Adrenal gland (tissue), 12 donors: ENCODE results near the gene DAB2. TPM values are rescaled to one million over a fixed set of nuclear protein-coding genes. Genes with fewer than 3 reads are reported as not detected.

Experiments
- DNase-seq, 7 donors: peaks; one replicate each; pipeline ENCODE4 v3.0.0-alpha.2; 2019 to 2020
- H3K27ac ChIP-seq, 5 donors: fragments of 200-600 bp; sonication (generic) in 4 of 5; 1 replicate in 3 of 5; 2 replicates in 2 of 5; pipeline versions ENCODE4 v1.5.1 to v1.8.0; 2016 to 2020; ENCODE audit warnings: mild to moderate bottlenecking in 1 of 5
- H3K27me3 ChIP-seq: fragments of 200-600 bp; 2 replicates; pipeline ENCODE4 v1.8.0; 2021
- H3K36me3 ChIP-seq, 2 donors: fragments of 200-600 bp; replicated peaks in 1 of 2; 1 replicate in 1 of 2; 2 replicates in 1 of 2; pipeline versions ENCODE4 v1.5.1 to v1.8.0; 2018 to 2022
- H3K4me1 ChIP-seq, 2 donors: fragments of 200-600 bp; replicated peaks in 1 of 2; 1 replicate in 1 of 2; 2 replicates in 1 of 2; pipeline versions ENCODE4 v1.5.1 to v1.8.0; 2018 to 2021
- H3K4me3 ChIP-seq, 4 donors: fragments of 200-600 bp; sonication (generic) in 3 of 4; one replicate each; pipeline ENCODE4 v1.5.1; 2016 to 2018
- H3K9me3 ChIP-seq, 3 donors: fragments of 200-600 bp; sonication (generic) in 1 of 3; replicated peaks in 1 of 3; 1 replicate in 2 of 3; 2 replicates in 1 of 3; pipeline versions ENCODE4 v1.5.1 to v1.8.0; 2016 to 2021
- POLR2A ChIP-seq, 2 donors: fragments of 450-650 bp; IDR thresholded peaks; one replicate each; pipeline ENCODE4 v1.6.1; 2017; ENCODE audit warnings: antibody characterized with exemption in 2 of 2, mild to moderate bottlenecking in 2 of 2, moderate library complexity in 1 of 2
- WGBS, 4 donors: extraction: QIAGEN DNeasy Blood & Tissue Kit in 2 of 4; methylation state at CpG; one replicate each; pipeline versions ENCODE4 v1.1.5 to v1.1.7; 2013 to 2017; 5-methylcytosine and 5-hydroxymethylcytosine counted together
- intact Hi-C, 2 donors: fragments of 100-400 bp; cut with DNase I; formaldehyde crosslinking; loops; one replicate each; pipeline versions ENCODE4 v1.14.1 to v1.15.0; 2022 to 2023
- polyA plus RNA-seq, 3 donors: library from polyadenylated mRNA; stranded (reverse); fragments of 200-250 nt in 2 of 3; fragments of 350-450 nt in 1 of 3; fragmentation: Illumina TruSeq in 1 of 3; extraction: RNeasy Lipid Tissue Mini Kit (QIAGEN cat#74804) in 1 of 3; gene quantifications; one replicate each; pipeline ENCODE4 v1.2.3, GENCODE V29; 2013 to 2014
- total RNA-seq, 9 donors: library from RNA; depleted of rRNA in 4 of 9; stranded (reverse); fragments of >200 nt in 4 of 9; fragments of 120-200 nt in 1 of 9; fragmentation: NEBNext Ultra II Directional in 1 of 9; extraction: Animal tissue kit (Norgen Biotek cat#: 25700) in 1 of 9; gene quantifications; one replicate each; pipeline versions ENCODE4 v1.1.0 to v1.2.4, GENCODE V29; 2013 to 2023
- TF ChIP-seq, protein P1 (sequence below), 6 experiments: fragments of 450-650 bp in 4 of 6; fragments of 200-600 bp in 2 of 6; sonication (generic) in 1 of 6; IDR thresholded peaks; 1 replicate in 5 of 6; 2 replicates in 1 of 6; pipeline versions ENCODE4 v1.5.1 to v1.8.0; 2016 to 2021; ENCODE audit warnings: antibody characterized with exemption in 6 of 6, mild to moderate bottlenecking in 2 of 6, moderate library complexity in 1 of 6
- donor health status: healthy with polysubstance abuse.
- donor health status: Bipolar disorder and iron deficiency.
- donor health status: DM: yes; HTN: yes; CAD: no.
- donor health status: DM: no; HTN: no; CAD: no.
- donor health status: DM: no; HTN: no; CAD: no.
- donor health status: DM: yes; HTN: yes; CAD: no.

The DAB2 gene
- total and polyA plus RNA-seq, 12 donors: 96.1 to 418 (median 190) TPM

GRCh38 chr5:39423331-39423751 lies 1.4 kb downstream of the DAB2 start:
- no peaks in the 10 kb centered on the region for H3K9me3 ChIP-seq
- peak in 5 of 7 donors; percentile 32 to 67 (median 46) for DNase-seq
- no peaks in the 10 kb centered on the region for H3K36me3 ChIP-seq
- no peak for TF ChIP-seq POLR2A (IDR thresholded peaks at IDR 0.05)
- TF ChIP-seq, protein P1, sequence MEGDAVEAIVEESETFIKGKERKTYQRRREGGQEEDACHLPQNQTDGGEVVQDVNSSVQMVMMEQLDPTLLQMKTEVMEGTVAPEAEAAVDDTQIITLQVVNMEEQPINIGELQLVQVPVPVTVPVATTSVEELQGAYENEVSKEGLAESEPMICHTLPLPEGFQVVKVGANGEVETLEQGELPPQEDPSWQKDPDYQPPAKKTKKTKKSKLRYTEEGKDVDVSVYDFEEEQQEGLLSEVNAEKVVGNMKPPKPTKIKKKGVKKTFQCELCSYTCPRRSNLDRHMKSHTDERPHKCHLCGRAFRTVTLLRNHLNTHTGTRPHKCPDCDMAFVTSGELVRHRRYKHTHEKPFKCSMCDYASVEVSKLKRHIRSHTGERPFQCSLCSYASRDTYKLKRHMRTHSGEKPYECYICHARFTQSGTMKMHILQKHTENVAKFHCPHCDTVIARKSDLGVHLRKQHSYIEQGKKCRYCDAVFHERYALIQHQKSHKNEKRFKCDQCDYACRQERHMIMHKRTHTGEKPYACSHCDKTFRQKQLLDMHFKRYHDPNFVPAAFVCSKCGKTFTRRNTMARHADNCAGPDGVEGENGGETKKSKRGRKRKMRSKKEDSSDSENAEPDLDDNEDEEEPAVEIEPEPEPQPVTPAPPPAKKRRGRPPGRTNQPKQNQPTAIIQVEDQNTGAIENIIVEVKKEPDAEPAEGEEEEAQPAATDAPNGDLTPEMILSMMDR (IDR thresholded peaks at IDR 0.05): no peak
- 18 to 34% (median 24%) methylated on average over 2 of the region's 2 CpGs for WGBS, 4 donors
- H3K27me3 ChIP-seq: no peaks in the 10 kb centered on the region
- intact Hi-C loops: loop anchor here in 1 of 2 donors (5.0 kb wide), 1 partner anchor 124 kb away; no protein-coding TSS in a partner anchor
- peak overlapping the region; percentile 18 to 76 (median 59) for H3K4me3 ChIP-seq
- H3K27ac ChIP-seq: peak overlapping the region; percentile 77 to 91 (median 86)
- H3K4me1 ChIP-seq: peaks cover 53 to 70% of the 10 kb centered on the region in 2 donors

DNA sequence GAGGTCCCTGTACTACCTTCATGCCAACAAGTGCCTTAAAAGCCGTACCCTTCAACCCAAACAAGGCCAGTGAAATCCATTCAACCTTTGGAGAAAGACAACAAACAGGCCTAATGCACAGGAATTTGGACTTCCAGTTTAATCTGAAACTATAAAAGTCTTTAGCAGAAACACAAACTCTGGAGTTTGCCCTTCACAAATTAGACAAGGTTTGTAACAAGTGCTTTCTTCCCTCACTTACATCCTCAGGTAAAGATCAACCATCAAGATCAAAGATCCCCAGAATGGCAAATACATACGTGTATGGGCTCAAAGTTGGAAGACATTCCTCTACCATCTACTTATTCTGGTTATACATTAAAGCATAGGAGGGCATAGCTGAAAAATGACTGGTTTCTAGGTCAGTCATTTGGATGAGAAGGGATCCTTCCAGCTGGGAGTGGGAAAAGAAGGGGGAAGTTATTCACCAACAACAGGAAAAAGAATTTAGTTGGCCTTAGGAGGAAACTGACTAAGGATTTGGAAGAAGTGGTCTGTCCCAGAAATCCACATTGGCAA lies 2.0 kb downstream of the DAB2 start:
- no peaks in the 10 kb centered on the region for H3K36me3 ChIP-seq
- H3K9me3 ChIP-seq: no peaks in the 10 kb centered on the region
- TF ChIP-seq POLR2A (IDR thresholded peaks at IDR 0.05): no peak
- TF ChIP-seq, protein P1 (IDR thresholded peaks at IDR 0.05): no peak
- H3K27me3 ChIP-seq: no peaks in the 10 kb centered on the region
- H3K4me3 ChIP-seq: peak overlapping the region in 2 of 4 donors; percentile 44 to 76
- no peak for DNase-seq
- intact Hi-C loops: loop anchor here in 1 of 2 donors (5.0 kb wide), 1 partner anchor 124 kb away; no protein-coding TSS in a partner anchor
- peak overlapping the region; percentile 40 to 91 (median 81) for H3K27ac ChIP-seq
- H3K4me1 ChIP-seq: peaks cover 57 to 73% of the 10 kb centered on the region in 2 donors
- 24 to 35% (median 28%) methylated on average over 2 of the region's 2 CpGs for WGBS, 4 donors

DNA sequence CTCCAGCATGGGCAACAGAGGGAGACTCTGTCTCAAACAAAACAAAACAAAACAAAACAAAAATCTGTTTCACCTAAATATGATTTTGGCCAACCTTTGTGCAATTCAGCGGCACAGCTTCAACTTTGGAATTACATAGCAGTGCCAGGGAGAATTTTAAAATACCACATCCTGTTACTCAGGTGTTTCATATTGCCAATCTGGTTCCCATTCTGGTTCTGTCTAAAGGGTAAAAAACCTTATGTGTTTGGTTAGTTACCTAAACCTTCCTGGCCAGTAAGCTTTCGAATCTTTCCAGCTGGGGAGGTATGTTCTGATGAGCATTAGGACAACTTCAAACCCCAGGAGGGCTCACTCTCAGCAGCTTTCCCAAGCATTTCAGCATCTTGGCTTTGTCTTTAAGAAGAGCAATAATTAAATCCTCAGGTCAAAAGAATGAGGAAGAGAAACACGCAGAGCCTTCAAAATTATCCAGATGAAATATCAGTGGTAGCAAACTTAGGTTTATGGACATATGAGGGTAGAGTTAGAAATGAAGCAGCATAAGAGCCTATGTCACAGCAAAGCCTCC lies 2.7 kb downstream of the DAB2 start:
- DNase-seq: no peak
- H3K4me1 ChIP-seq: peaks cover 58 to 73% of the 10 kb centered on the region in 2 donors
- 23 to 34% (median 33%) methylated on average over 3 of the region's 3 CpGs for WGBS, 4 donors
- H3K9me3 ChIP-seq: no peaks in the 10 kb centered on the region
- intact Hi-C loops: loop anchor here in 1 of 2 donors (5.0 kb wide), 1 partner anchor 125 kb away; no protein-coding TSS in a partner anchor
- H3K27ac ChIP-seq: peak overlapping the region; percentile 40 to 91 (median 81)
- H3K27me3 ChIP-seq: no peaks in the 10 kb centered on the region
- H3K36me3 ChIP-seq: peaks cover 0 to 4% of the 10 kb centered on the region in 2 donors
- H3K4me3 ChIP-seq: peak overlapping the region in 2 of 4 donors; percentile 44 to 76
- no peak for TF ChIP-seq POLR2A (IDR thresholded peaks at IDR 0.05)
- TF ChIP-seq, protein P1 (IDR thresholded peaks at IDR 0.05): no peak

- no peaks in the 10 kb centered on the region for H3K9me3 ChIP-seq
- H3K4me1 ChIP-seq: peaks cover 57 to 73% of the 10 kb centered on the region in 2 donors
- TF ChIP-seq, protein P1 (IDR thresholded peaks at IDR 0.05): no peak
- peak in 1 of 2 donors; percentile 30 for TF ChIP-seq POLR2A (IDR thresholded peaks at IDR 0.05)
- peak overlapping the region in 1 of 4 donors; percentile 76 for H3K4me3 ChIP-seq
- intact Hi-C loops: loop anchor here in 1 of 2 donors (5.0 kb wide), 1 partner anchor 127 kb away; no protein-coding TSS in a partner anchor
- WGBS, 4 donors: 15 to 22% (median 20%) methylated on average over 5 to 6 of the region's 6 CpGs
- peak; percentile 65 to 88 (median 82) for DNase-seq
- H3K27ac ChIP-seq: peak overlapping the region; percentile 40 to 91 (median 81)
- H3K36me3 ChIP-seq: peaks cover 0 to 5% of the 10 kb centered on the region in 2 donors
- H3K27me3 ChIP-seq: no peaks in the 10 kb centered on the region
Measured at GRCh38 chr5:39420482-39421145, 4.2 kb downstream of the DAB2 start.
